ENCODE results near the gene DGAT2. TPM values are rescaled to one million over a fixed set of nuclear protein-coding genes. Genes with fewer than 3 reads are reported as not detected.
"Not testable (repeated sequence)": the region's sequence is repeated elsewhere in the genome, so short reads cannot be mapped to it uniquely, and the experiment has no call there.

Gene DGAT2
- total RNA-seq, 1 experiment from 2014 or later: 1.6 TPM

DNA sequence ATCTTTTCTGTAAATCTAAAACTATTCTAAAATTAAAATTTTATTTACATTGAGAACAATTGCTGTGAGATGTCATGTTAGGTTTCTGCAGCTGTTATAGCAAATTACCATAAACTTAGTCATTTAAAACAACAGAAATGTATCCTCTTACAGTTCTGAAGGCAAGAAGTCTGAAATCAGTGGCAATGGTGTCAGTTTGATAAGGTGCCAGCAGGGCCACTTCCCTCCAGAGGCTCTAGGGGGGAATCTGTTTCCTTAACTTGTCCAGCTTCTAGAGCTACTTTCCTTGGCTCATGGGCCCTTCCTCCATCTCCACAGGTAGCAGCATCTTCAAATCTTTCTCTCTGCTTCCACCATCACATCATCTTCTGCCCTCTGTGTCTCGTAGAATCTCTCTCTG lies 27.9 kb upstream of the DGAT2 start (continued):
- TF ChIP-seq NFYB (CRISPR knock-in tag; conservative IDR thresholded peaks at IDR 0.05; ENCODE audit: low read depth) (no peak), MXD4 (CRISPR knock-in tag; IDR thresholded peaks at IDR 0.05; ENCODE audit: borderline replicate concordance) (no peak)

DNA sequence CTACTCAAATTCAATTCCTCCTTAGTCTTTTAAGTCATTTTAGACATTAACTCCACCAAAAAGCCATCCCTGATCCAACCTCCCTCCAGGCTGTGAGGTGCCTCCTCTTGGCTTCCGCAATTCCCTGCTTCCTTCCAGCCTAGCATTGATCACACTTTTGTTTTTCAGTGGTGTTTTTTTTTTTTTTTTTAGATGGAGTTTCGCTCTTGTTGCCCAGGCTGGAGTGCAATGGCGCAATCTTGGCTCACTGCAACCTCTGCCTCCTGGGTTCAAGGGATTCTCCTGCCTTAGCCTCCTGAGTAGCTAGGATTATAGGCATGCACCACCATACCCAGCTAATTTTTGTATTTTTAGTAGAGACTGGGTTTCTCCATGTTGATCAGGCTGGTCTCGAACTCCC lies 25.4 kb upstream of the DGAT2 start:
- DNase-seq (ENCODE audit: low spot score); ATAC-seq; H3K4me3 Mint-ChIP-seq; POLR2A ChIA-PET; H3K36me3 Mint-ChIP-seq; H3K4me1 Mint-ChIP-seq; H3K27ac Mint-ChIP-seq: not testable (repeated sequence)
- Mint-ChIP-seq H3K9me3 (peaks cover 16% of the 10 kb centered on the region), H3K27me3 (ENCODE audit: low read depth) (peaks cover 26% of the 10 kb centered on the region)
- CTCF ChIA-PET: interaction anchor here (1.7 kb wide), 1 partner anchor 37 kb away, joined by 5 read pairs; no protein-coding TSS in a partner anchor

DNA sequence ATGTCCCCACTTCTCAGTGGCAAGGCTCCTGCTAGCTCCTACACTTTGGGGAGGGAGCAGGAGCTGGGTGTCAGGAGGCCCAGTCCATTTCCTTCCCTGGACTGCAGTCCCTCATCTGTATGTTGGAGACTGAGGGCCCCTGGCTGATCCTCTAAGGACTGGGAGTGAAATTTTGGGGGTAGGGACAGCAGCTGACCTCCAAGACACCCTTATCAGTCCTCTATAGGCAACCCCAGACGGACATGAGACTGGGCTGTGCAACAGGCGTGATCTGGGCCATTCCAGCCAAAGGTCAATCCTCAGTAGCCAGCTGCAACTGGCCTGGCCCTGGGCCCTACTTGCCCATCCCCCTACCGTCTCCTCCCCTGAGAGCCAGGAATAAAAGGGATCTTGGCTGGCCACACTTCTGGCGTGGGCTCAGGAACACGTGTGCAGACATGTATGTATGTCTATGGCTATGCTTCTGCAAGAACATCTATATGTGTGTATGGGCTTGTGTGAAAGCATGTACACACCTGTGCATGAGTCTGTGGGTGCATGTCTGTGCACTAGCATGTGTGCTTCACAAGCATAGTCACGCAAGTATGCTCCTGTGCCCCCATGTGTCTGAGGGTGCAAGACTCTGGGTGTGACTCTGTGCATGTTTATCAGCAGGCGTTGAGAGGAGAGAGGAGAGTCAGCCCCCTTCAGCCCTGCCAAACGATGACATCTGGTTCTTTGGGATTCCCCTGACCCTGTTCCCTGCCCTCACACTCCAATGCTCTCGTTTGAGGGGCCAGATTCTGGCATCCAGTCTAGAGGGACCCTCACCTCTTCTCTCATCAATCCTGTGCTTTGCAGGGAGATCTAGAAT lies 24.6 kb upstream of the DGAT2 start:
- H3K9me3 Mint-ChIP-seq: peaks cover 17% of the 10 kb centered on the region
- H3K27me3 Mint-ChIP-seq (ENCODE audit: low read depth): peaks cover 30% of the 10 kb centered on the region
- peaks cover 13% of the 10 kb centered on the region for H3K36me3 Mint-ChIP-seq
- POLR2A ChIA-PET: no interaction called here
- TF ChIP-seq ZNF138 (CRISPR knock-in tag; conservative IDR thresholded peaks at IDR 0.05): no peak
- TF ChIP-seq GABPB1 (CRISPR knock-in tag; IDR thresholded peaks at IDR 0.05): peak; percentile 70
- no peak overlapping the region for H3K4me3 Mint-ChIP-seq
- ATAC-seq (no peak), DNase-seq (ENCODE audit: low spot score) (no peak)
- peaks cover 12% of the 10 kb centered on the region for H3K4me1 Mint-ChIP-seq
- H3K27ac Mint-ChIP-seq: no peak overlapping the region
- CTCF ChIA-PET: no interaction called here

GRCh38 chr11:75745807-75746206 lies 22.8 kb upstream of the DGAT2 start:
- CTCF ChIA-PET: interaction anchor here (1.0 to 1.2 kb wide), 2 partner anchors 29 to 40 kb away, joined by 3 to 4 read pairs; no protein-coding TSS in a partner anchor
- H3K4me1 Mint-ChIP-seq: peaks cover 12% of the 10 kb centered on the region
- H3K9me3 Mint-ChIP-seq: peaks cover 15% of the 10 kb centered on the region
- ATAC-seq: no peak
- no peak overlapping the region for H3K4me3 Mint-ChIP-seq
- POLR2A ChIA-PET: no interaction called here
- TF ChIP-seq RELA (CRISPR knock-in tag; IDR thresholded peaks at IDR 0.05; ENCODE audit: borderline replicate concordance): no peak
- TF ChIP-seq, protein P1, sequence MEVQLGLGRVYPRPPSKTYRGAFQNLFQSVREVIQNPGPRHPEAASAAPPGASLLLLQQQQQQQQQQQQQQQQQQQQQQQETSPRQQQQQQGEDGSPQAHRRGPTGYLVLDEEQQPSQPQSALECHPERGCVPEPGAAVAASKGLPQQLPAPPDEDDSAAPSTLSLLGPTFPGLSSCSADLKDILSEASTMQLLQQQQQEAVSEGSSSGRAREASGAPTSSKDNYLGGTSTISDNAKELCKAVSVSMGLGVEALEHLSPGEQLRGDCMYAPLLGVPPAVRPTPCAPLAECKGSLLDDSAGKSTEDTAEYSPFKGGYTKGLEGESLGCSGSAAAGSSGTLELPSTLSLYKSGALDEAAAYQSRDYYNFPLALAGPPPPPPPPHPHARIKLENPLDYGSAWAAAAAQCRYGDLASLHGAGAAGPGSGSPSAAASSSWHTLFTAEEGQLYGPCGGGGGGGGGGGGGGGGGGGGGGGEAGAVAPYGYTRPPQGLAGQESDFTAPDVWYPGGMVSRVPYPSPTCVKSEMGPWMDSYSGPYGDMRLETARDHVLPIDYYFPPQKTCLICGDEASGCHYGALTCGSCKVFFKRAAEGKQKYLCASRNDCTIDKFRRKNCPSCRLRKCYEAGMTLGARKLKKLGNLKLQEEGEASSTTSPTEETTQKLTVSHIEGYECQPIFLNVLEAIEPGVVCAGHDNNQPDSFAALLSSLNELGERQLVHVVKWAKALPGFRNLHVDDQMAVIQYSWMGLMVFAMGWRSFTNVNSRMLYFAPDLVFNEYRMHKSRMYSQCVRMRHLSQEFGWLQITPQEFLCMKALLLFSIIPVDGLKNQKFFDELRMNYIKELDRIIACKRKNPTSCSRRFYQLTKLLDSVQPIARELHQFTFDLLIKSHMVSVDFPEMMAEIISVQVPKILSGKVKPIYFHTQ (CRISPR knock-in tag; IDR thresholded peaks at IDR 0.05): no peak
- no peak overlapping the region for H3K27ac Mint-ChIP-seq
- H3K27me3 Mint-ChIP-seq (ENCODE audit: low read depth): peaks cover 30% of the 10 kb centered on the region
- H3K36me3 Mint-ChIP-seq: peaks cover 13% of the 10 kb centered on the region
- no peak for DNase-seq (ENCODE audit: low spot score)

DNA sequence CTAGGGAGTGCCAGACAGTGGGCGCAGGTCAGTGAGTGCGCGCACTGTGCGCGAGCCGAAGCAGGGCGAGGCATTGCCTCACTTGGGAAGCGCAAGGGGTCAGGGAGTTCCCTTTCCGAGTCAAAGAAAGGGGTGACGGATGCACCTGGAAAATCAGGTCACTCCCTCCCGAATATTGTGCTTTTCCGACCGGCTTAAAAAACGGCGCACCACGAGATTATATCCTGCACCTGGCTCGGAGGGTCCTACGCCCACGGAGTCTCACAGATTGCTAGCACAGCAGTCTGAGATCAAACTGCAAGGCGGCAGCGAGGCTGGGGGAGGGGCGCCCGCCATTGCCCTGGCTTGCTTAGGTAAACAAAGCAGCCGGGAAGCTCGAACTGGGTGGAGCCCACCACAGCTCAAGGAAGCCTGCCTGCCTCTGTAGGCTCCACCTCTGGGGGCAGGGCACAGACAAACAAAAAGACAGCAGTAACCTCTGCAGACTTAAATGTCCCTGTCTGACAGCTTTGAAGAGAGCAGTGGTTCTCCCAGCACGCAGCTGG lies 19.8 kb upstream of the DGAT2 start:
- ATAC-seq; CTCF ChIA-PET; H3K27ac Mint-ChIP-seq; DNase-seq (ENCODE audit: low spot score); POLR2A ChIA-PET: not testable (repeated sequence)
- Mint-ChIP-seq H3K27me3 (ENCODE audit: low read depth) (peaks cover 33% of the 10 kb centered on the region), H3K36me3 (peaks cover 15% of the 10 kb centered on the region), H3K4me3 (peak overlapping the region; percentile 61), H3K4me1 (peaks cover 12% of the 10 kb centered on the region), H3K9me3 (peaks cover 15% of the 10 kb centered on the region)

DNA sequence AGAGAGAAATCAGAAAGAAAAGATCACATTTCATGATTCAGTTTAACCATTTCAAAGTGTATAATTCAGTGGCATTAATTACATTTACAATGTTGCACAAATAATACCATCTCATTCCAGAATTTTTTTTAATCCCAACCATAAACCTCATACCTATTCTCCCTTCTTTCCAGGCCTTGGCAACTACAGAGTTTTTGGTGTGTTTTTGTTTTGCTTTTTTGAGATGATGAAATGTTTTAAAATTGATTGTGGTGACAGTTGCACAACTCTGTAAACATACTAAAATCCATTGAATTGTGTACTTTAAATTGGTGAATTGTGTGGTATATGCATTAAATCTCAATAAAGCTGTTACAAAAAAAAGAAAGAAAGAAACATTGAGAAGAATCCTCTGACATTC lies 13.6 kb upstream of the DGAT2 start:
- H3K4me1 Mint-ChIP-seq; H3K27me3 Mint-ChIP-seq (ENCODE audit: low read depth); H3K9me3 Mint-ChIP-seq; DNase-seq (ENCODE audit: low spot score); H3K4me3 Mint-ChIP-seq; H3K27ac Mint-ChIP-seq; CTCF ChIA-PET; ATAC-seq; H3K36me3 Mint-ChIP-seq: not testable (repeated sequence)
- POLR2A ChIA-PET: interaction anchor here (0.6 kb wide), 1 partner anchor 638 kb away, joined by 3 read pairs; no protein-coding TSS in a partner anchor

GRCh38 chr11:75757651-75758050 lies 10.9 kb upstream of the DGAT2 start:
- no peaks in the 10 kb centered on the region for H3K4me1 Mint-ChIP-seq
- peaks cover 2% of the 10 kb centered on the region; the same call in 1 of the 2 replicates for H3K36me3 Mint-ChIP-seq
- H3K27ac Mint-ChIP-seq: no peak overlapping the region
- no peaks in the 10 kb centered on the region for H3K9me3 Mint-ChIP-seq
- ChIA-PET POLR2A (no interaction called here), CTCF (no interaction called here)
- peaks cover 4% of the 10 kb centered on the region for H3K27me3 Mint-ChIP-seq (ENCODE audit: low read depth)
- no peak overlapping the region for H3K4me3 Mint-ChIP-seq
- DNase-seq (ENCODE audit: low spot score): no peak
- no peak for ATAC-seq
- TF ChIP-seq FOXK1 (CRISPR knock-in tag; IDR thresholded peaks at IDR 0.05): no peak
- TF ChIP-seq NR1H2 (CRISPR knock-in tag; IDR thresholded peaks at IDR 0.05): no peak
- no peak for TF ChIP-seq ZNF532 (CRISPR knock-in tag; IDR thresholded peaks at IDR 0.05; ENCODE audit: borderline replicate concordance)
- TF ChIP-seq, protein P2, sequence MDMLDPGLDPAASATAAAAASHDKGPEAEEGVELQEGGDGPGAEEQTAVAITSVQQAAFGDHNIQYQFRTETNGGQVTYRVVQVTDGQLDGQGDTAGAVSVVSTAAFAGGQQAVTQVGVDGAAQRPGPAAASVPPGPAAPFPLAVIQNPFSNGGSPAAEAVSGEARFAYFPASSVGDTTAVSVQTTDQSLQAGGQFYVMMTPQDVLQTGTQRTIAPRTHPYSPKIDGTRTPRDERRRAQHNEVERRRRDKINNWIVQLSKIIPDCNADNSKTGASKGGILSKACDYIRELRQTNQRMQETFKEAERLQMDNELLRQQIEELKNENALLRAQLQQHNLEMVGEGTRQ (CRISPR knock-in tag; IDR thresholded peaks at IDR 0.05): no peak
- no peak for TF ChIP-seq TEAD4 (CRISPR knock-in tag; IDR thresholded peaks at IDR 0.05)

All from WTC11 (cell line).